Panc1 (cell line): ENCODE data around the gene PIPOX. TPM values are rescaled to one million over a fixed set of nuclear protein-coding genes. Genes with fewer than 3 reads are reported as not detected.

Source experiments
- ATAC-seq: fragments of 200-7000 bp; cut with Tn5 transposase; 2 replicates; pipeline ENCODE4 v1.9.1; 2020; ENCODE audit warnings: mild to moderate bottlenecking, moderate library complexity
- BruUV-seq: library from RNA; stranded (reverse); fragments of 400-500 nt; replicated peaks from 2 replicates; lab custom pipeline; 2021; lab: Mats Ljungman, UMichigan
- CTCF ChIA-PET: fragments of 300-600 bp; sonication (Branson Sonifier 250); formaldehyde crosslinking; loops from one replicate; lab custom pipeline; 2022; ENCODE audit warnings: antibody characterized with exemption; lab: Charles Lee
- POLR2A ChIA-PET: fragments of 300-600 bp; sonication (Branson Sonifier 250); formaldehyde crosslinking; loops from one replicate; lab custom pipeline; 2022; ENCODE audit warnings: antibody characterized with exemption; lab: Charles Lee
- DNase-seq: peaks from one replicate; pipeline ENCODE4 v3.0.0-alpha.2; 2010; ENCODE audit warnings: low read depth, low spot score
- H3K27ac ChIP-seq: 2 replicates; pipeline ENCODE4 v1.5.1; 2011; ENCODE audit warnings: mild to moderate bottlenecking, low read length, inconsistent platforms
- H3K27me3 ChIP-seq: fragments of 200-500 bp; sonication (Bioruptor generic); 2 replicates; pipeline ENCODE4 v1.6.0; 2014; ENCODE audit warnings: low read length, inconsistent platforms; ENCODE audit not compliant: control insufficient read depth, insufficient read depth
- H3K36me3 ChIP-seq: fragments of 200-500 bp; sonication (Bioruptor generic); 2 replicates; pipeline ENCODE4 v1.5.1; 2014; ENCODE audit warnings: inconsistent platforms, mild to moderate bottlenecking, low read length, moderate library complexity; ENCODE audit not compliant: control insufficient read depth, insufficient read depth
- H3K4me1 ChIP-seq: 2 replicates; pipeline ENCODE4 v1.5.1; 2011; ENCODE audit warnings: inconsistent platforms, mild to moderate bottlenecking, low read length, moderate library complexity; ENCODE audit not compliant: control insufficient read depth, insufficient read depth
- H3K4me3 ChIP-seq, 2 experiments: 2 replicates each; pipeline ENCODE4 v1.5.1; 2011 to 2012; ENCODE audit warnings: low read depth in 2 of 2, low read length in 2 of 2, mild to moderate bottlenecking in 2 of 2, inconsistent platforms in 1 of 2, moderate library complexity in 1 of 2
- H3K9me3 ChIP-seq: fragments of 200-500 bp; sonication (Bioruptor generic); 2 replicates; pipeline ENCODE4 v1.5.1; 2014; ENCODE audit warnings: low read depth, mild to moderate bottlenecking, inconsistent platforms, low read length, moderate library complexity; ENCODE audit not compliant: control insufficient read depth, insufficient read depth
- POLR2AphosphoS5 ChIP-seq: IDR thresholded peaks from 2 replicates; pipeline ENCODE4 v1.6.1; 2012; ENCODE audit warnings: mild to moderate bottlenecking, low read depth, low read length, moderate library complexity
- SIN3A ChIP-seq: IDR thresholded peaks from 2 replicates; pipeline ENCODE4 v1.6.1; 2012; ENCODE audit warnings: low read depth, mild to moderate bottlenecking, low read length, moderate library complexity, borderline replicate concordance; ENCODE audit not compliant: insufficient read depth
- TCF7L2 ChIP-seq: IDR thresholded peaks from 2 replicates; pipeline ENCODE4 v1.6.1; 2011; ENCODE audit warnings: mild to moderate bottlenecking, low read depth, low read length, inconsistent platforms
- in situ Hi-C: cut with HindIII; loops from 2 replicates; pipeline ENCODE4 v1.10.0; 2016; ENCODE audit warnings: low sequenced_read_pairs, low pct_unique_long_range_greater_than_20kb
- intact Hi-C: fragments of 100-400 bp; cut with micrococcal nuclease; formaldehyde crosslinking; loops from one replicate; pipeline ENCODE4 v1.10.0; 2022; ENCODE audit not compliant: unreplicated experiment
- total RNA-seq: library from RNA; stranded (reverse); gene quantifications from one replicate; pipeline ENCODE4 v1.2.1, GENCODE V29; 2021; ENCODE audit not compliant: unreplicated experiment
- TF ChIP-seq, protein P1 (sequence below): fragments of 450-650 bp; IDR thresholded peaks from 2 replicates; pipeline ENCODE4 v1.5.1; 2017; ENCODE audit warnings: mild to moderate bottlenecking
- TF ChIP-seq, protein P2 (sequence below), 2 experiments: IDR thresholded peaks; 2 replicates each; pipeline ENCODE4 v1.6.1; 2011 to 2012; ENCODE audit warnings: low read depth in 2 of 2, control low read depth in 1 of 2, low read length in 1 of 2, mild to moderate bottlenecking in 1 of 2, moderate library complexity in 1 of 2; ENCODE audit not compliant: insufficient read depth in 1 of 2

PIPOX gene
- total RNA-seq, 1 experiment from 2014 or later: 2.4 TPM

DNA sequence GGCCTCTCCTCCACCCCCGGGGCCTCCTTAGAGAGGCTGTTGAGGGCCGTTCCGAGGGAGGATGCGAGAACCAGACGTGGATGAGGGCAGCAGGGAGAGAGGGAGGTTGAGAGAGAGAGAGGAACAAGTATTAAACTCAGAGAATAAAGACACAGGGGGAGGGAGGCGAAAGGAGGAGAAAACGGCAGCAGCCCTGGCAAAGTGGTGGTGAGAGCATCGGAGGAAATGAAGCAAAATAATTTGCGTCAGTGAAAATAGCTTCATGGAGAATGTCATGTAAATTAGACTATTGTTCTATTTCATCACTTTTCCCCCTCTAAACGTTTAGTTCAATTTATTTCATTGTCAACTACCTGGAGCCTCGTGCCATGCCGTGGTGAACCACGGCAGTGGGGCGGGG is 38.0 kb downstream of the PIPOX start:
- in situ Hi-C loops: no loop called here
- POLR2A ChIA-PET: no interaction called here
- H3K36me3 ChIP-seq: peaks cover 5% of the 10 kb centered on the region
- TF ChIP-seq POLR2AphosphoS5: no peak
- TF ChIP-seq, protein P1, sequence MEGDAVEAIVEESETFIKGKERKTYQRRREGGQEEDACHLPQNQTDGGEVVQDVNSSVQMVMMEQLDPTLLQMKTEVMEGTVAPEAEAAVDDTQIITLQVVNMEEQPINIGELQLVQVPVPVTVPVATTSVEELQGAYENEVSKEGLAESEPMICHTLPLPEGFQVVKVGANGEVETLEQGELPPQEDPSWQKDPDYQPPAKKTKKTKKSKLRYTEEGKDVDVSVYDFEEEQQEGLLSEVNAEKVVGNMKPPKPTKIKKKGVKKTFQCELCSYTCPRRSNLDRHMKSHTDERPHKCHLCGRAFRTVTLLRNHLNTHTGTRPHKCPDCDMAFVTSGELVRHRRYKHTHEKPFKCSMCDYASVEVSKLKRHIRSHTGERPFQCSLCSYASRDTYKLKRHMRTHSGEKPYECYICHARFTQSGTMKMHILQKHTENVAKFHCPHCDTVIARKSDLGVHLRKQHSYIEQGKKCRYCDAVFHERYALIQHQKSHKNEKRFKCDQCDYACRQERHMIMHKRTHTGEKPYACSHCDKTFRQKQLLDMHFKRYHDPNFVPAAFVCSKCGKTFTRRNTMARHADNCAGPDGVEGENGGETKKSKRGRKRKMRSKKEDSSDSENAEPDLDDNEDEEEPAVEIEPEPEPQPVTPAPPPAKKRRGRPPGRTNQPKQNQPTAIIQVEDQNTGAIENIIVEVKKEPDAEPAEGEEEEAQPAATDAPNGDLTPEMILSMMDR: no peak
- TF ChIP-seq SIN3A: no peak
- TF ChIP-seq TCF7L2: no peak
- TF ChIP-seq, protein P2, sequence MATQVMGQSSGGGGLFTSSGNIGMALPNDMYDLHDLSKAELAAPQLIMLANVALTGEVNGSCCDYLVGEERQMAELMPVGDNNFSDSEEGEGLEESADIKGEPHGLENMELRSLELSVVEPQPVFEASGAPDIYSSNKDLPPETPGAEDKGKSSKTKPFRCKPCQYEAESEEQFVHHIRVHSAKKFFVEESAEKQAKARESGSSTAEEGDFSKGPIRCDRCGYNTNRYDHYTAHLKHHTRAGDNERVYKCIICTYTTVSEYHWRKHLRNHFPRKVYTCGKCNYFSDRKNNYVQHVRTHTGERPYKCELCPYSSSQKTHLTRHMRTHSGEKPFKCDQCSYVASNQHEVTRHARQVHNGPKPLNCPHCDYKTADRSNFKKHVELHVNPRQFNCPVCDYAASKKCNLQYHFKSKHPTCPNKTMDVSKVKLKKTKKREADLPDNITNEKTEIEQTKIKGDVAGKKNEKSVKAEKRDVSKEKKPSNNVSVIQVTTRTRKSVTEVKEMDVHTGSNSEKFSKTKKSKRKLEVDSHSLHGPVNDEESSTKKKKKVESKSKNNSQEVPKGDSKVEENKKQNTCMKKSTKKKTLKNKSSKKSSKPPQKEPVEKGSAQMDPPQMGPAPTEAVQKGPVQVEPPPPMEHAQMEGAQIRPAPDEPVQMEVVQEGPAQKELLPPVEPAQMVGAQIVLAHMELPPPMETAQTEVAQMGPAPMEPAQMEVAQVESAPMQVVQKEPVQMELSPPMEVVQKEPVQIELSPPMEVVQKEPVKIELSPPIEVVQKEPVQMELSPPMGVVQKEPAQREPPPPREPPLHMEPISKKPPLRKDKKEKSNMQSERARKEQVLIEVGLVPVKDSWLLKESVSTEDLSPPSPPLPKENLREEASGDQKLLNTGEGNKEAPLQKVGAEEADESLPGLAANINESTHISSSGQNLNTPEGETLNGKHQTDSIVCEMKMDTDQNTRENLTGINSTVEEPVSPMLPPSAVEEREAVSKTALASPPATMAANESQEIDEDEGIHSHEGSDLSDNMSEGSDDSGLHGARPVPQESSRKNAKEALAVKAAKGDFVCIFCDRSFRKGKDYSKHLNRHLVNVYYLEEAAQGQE (IDR thresholded peaks at IDR 0.05; ENCODE audit: insufficient read depth in 1 of 2, low read depth in 2 of 2, low read length in 1 of 2): no peak
- ATAC-seq: no peak
- no peak overlapping the region for H3K27ac ChIP-seq
- H3K4me3 ChIP-seq: no peak overlapping the region
- DNase-seq: no peak
- no TSS peak for BruUV-seq
- no peaks in the 10 kb centered on the region for H3K9me3 ChIP-seq
- intact Hi-C loops: no loop called here
- H3K4me1 ChIP-seq: no peaks in the 10 kb centered on the region
- CTCF ChIA-PET: no interaction called here
- H3K27me3 ChIP-seq: no peaks in the 10 kb centered on the region

DNA sequence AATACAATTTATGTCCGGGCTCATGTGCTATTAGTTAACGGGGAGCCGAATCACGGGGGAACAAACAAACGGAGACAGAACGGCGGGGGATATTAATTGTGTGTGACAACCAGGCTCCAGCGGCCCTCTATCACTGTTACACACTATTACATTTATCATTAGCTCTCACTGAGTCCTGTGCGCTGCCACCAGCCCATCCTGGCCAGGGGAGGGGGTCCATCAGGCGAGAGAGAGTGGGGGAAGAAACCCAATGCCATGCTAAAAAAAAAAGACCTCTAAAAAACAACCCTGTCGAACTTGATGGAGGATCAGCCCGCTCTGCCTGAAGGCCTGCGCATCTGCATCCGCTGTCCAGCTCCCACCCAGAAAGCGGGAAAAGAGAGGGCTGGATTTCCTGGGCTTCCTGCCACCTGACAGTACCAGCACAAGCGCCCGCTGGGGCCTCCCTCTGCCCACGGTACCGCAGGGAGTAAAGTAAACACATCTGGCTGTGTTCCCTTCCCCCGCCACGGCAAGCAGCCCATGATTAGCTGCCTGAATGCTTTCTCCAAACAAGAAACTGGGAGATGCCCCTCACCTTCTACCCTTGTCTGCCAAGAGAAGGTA is 41.7 kb downstream of the PIPOX start:
- CTCF ChIA-PET: interaction anchor here (0.7 kb wide), 1 partner anchor 121 kb away, joined by 3 read pairs; no protein-coding TSS in a partner anchor
- H3K9me3 ChIP-seq: no peaks in the 10 kb centered on the region
- intact Hi-C loops: no loop called here
- TF ChIP-seq POLR2AphosphoS5 (no peak), SIN3A (no peak), TCF7L2 (no peak)
- TF ChIP-seq, protein P1: no peak
- TF ChIP-seq, protein P2 (IDR thresholded peaks at IDR 0.05; ENCODE audit: insufficient read depth in 1 of 2, low read depth in 2 of 2, low read length in 1 of 2): no peak
- POLR2A ChIA-PET: interaction anchor here (0.5 to 0.7 kb wide), 2 partner anchors 44 to 1159 kb away, joined by 4 to 7 read pairs; no protein-coding TSS in a partner anchor
- no peak for DNase-seq
- BruUV-seq: no TSS peak
- H3K4me3 ChIP-seq: no peak overlapping the region
- no peak for ATAC-seq
- no peaks in the 10 kb centered on the region for H3K4me1 ChIP-seq
- H3K27ac ChIP-seq: no peak overlapping the region
- H3K36me3 ChIP-seq: peaks cover 4% of the 10 kb centered on the region; the same call in 1 of the 2 replicates
- in situ Hi-C loops: no loop called here
- H3K27me3 ChIP-seq: no peaks in the 10 kb centered on the region
